GM13977 (cell line): ENCODE measurements around the gene EIF5AL1.

Experiments
- DNase-seq: peaks from one replicate; pipeline ENCODE4 v3.0.0; 2012; ENCODE audit warnings: low spot score
- CTCF ChIP-seq: IDR thresholded peaks from 2 replicates; pipeline ENCODE4 v1.5.1; 2012; ENCODE audit warnings: mild to moderate bottlenecking, control low read depth; ENCODE audit not compliant: insufficient read depth; ENCODE audit errors: extremely low read depth, missing control alignments
- in situ Hi-C: fragments of 300-500 bp; cut with MboI; formaldehyde crosslinking; loops from one replicate; pipeline ENCODE4 v1.12.0; 2022; ENCODE audit warnings: low sequenced_read_pairs, low pct_unique_long_range_greater_than_20kb, mixed read lengths, inconsistent platforms; ENCODE audit not compliant: unreplicated experiment

The EIF5AL1 gene

GRCh38 chr10:79471776-79472175 is 40.6 kb upstream of the EIF5AL1 start:
- no peak for TF ChIP-seq CTCF
- in situ Hi-C loops = no loop called here
- DNase-seq = no peak

- TF ChIP-seq CTCF = no peak
- DNase-seq = no peak
- in situ Hi-C loops = no loop called here
Measured at GRCh38 chr10:79472449-79472848, 39.9 kb upstream of the EIF5AL1 start.

GRCh38 chr10:79472951-79473350 is 39.4 kb upstream of the EIF5AL1 start:
- in situ Hi-C loops = no loop called here
- no peak for TF ChIP-seq CTCF
- no peak for DNase-seq

- TF ChIP-seq CTCF = no peak
- DNase-seq = no peak
- in situ Hi-C loops = no loop called here
Measured at GRCh38 chr10:79473496-79474095, 38.7 kb upstream of the EIF5AL1 start.

GRCh38 chr10:79475119-79475653 is 37.1 kb upstream of the EIF5AL1 start:
- DNase-seq = no peak
- in situ Hi-C loops = loop anchor here (5.0 kb wide), 1 partner anchor 78 kb away; no protein-coding TSS in a partner anchor
- TF ChIP-seq CTCF = no peak

- in situ Hi-C loops = loop anchor here (5.0 kb wide), 1 partner anchor 79 kb away; no protein-coding TSS in a partner anchor
- no peak for DNase-seq
- TF ChIP-seq CTCF = no peak
Measured at GRCh38 chr10:79475877-79476276, 36.5 kb upstream of the EIF5AL1 start.
